Endothelial cell of umbilical vein (primary cell): ENCODE results near the gene ANXA11. TPM values are rescaled to one million over a fixed set of nuclear protein-coding genes. Genes with fewer than 3 reads are reported as not detected.

ENCODE experiments used
- BruUV-seq: library from RNA; stranded (reverse); fragments of 400-500 nt; replicated peaks from 2 replicates; lab custom pipeline; 2021; lab: Mats Ljungman, UMichigan
- CTCF ChIA-PET: fragments of 300-600, 350-600 bp; sonication (Branson Sonifier 250); formaldehyde crosslinking; loops from one replicate; lab custom pipeline; 2021; ENCODE audit warnings: antibody characterized with exemption, inconsistent platforms; lab: Charles Lee
- POLR2A ChIA-PET: fragments of 300-600, 350-600 bp; sonication (Branson Sonifier 250); formaldehyde crosslinking; loops from one replicate; lab custom pipeline; 2021; ENCODE audit warnings: antibody characterized with exemption, inconsistent platforms; lab: Charles Lee
- DNase-seq: peaks from one replicate; pipeline ENCODE4 v3.0.0-alpha.2; 2011; ENCODE audit warnings: low read depth, low spot score
- FAIRE-seq: peaks from 2 replicates; lab custom pipeline; 2011; peaks lifted over from hg19 to GRCh38; lab: Jason Lieb, UNC
- H2AFZ ChIP-seq: 2 replicates; pipeline ENCODE4 v1.6.0; 2012; ENCODE audit warnings: low read depth, low read length, control low read depth, inconsistent platforms
- H3K27ac ChIP-seq: 2 replicates; pipeline ENCODE4 v1.5.1; 2011; ENCODE audit warnings: low read depth, mild to moderate bottlenecking, control low read depth, low read length, moderate library complexity; ENCODE audit not compliant: insufficient read depth
- H3K27me3 ChIP-seq, 2 experiments: 2 replicates each; pipeline versions ENCODE4 v1.6.0 to v1.6.1; 2011; ENCODE audit warnings: low read length in 2 of 2, mixed read lengths in 1 of 2; ENCODE audit not compliant: control insufficient read depth in 2 of 2, insufficient read depth in 2 of 2
- H3K36me3 ChIP-seq, 2 experiments: 2 replicates in 1 of 2; 3 replicates in 1 of 2; pipeline ENCODE4 v1.5.1; 2011; ENCODE audit warnings: low read length in 2 of 2, mild to moderate bottlenecking in 1 of 2, moderate library complexity in 1 of 2; ENCODE audit not compliant: control insufficient read depth in 2 of 2, insufficient read depth in 2 of 2; ENCODE audit errors: extremely low read depth in 1 of 2
- H3K4me1 ChIP-seq: 3 replicates; pipeline ENCODE4 v1.5.1; 2011; ENCODE audit warnings: mild to moderate bottlenecking, low read length; ENCODE audit not compliant: control insufficient read depth, insufficient read depth; ENCODE audit errors: extremely low read depth
- H3K4me2 ChIP-seq: 2 replicates; pipeline ENCODE4 v1.6.1; 2011; ENCODE audit warnings: low read length, control low read depth, mixed read lengths; ENCODE audit not compliant: insufficient read depth
- H3K4me3 ChIP-seq, 3 experiments: fragments of 200-600 bp in 1 of 3; sonication (generic), shearing (Covaris generic) in 1 of 3; replicated peaks in 1 of 3; 2 replicates each; pipeline ENCODE4 v1.5.1; 2011 to 2016; ENCODE audit warnings: control low read depth in 3 of 3, low read length in 3 of 3, mild to moderate bottlenecking in 2 of 3, inconsistent platforms in 1 of 3, low read depth in 1 of 3, moderate library complexity in 1 of 3; ENCODE audit not compliant: insufficient read depth in 1 of 3
- H3K79me2 ChIP-seq: 2 replicates; pipeline ENCODE4 v1.6.0; 2012; ENCODE audit warnings: low read length, inconsistent platforms; ENCODE audit not compliant: control insufficient read depth, insufficient read depth
- H3K9ac ChIP-seq: replicated peaks from 2 replicates; pipeline ENCODE3; 2011; ENCODE audit warnings: low read length, control low read depth; ENCODE audit not compliant: insufficient read depth; ENCODE audit errors: extremely low read depth
- H3K9me1 ChIP-seq: replicated peaks from 3 replicates; pipeline ENCODE4 v1.6.0; 2011; ENCODE audit warnings: mild to moderate bottlenecking, low read length; ENCODE audit not compliant: control insufficient read depth, insufficient read depth; ENCODE audit errors: extremely low read depth
- H3K9me3 ChIP-seq: replicated peaks from 2 replicates; pipeline ENCODE4 v1.5.1; 2012; ENCODE audit warnings: low read length, inconsistent platforms; ENCODE audit not compliant: control insufficient read depth, insufficient read depth
- H4K20me1 ChIP-seq: replicated peaks from 2 replicates; pipeline ENCODE3; 2011; ENCODE audit warnings: mild to moderate bottlenecking, low read length; ENCODE audit not compliant: control insufficient read depth, insufficient read depth; ENCODE audit errors: extremely low read depth
- EZH2 ChIP-seq: IDR thresholded peaks from 2 replicates; pipeline ENCODE4 v1.6.1; 2012; ENCODE audit warnings: borderline replicate concordance, low read depth, mild to moderate bottlenecking, moderate library complexity, low read length, inconsistent platforms; ENCODE audit not compliant: severe bottlenecking
- FOS ChIP-seq: IDR thresholded peaks from 2 replicates; pipeline ENCODE4 v1.6.1; 2011; ENCODE audit warnings: mild to moderate bottlenecking, low read length, moderate library complexity, borderline replicate concordance; ENCODE audit not compliant: insufficient read depth
- GATA2 ChIP-seq: IDR thresholded peaks from 2 replicates; pipeline ENCODE4 v1.7.0; 2011; ENCODE audit warnings: low read depth, mild to moderate bottlenecking, moderate library complexity, mixed read lengths, low read length; ENCODE audit not compliant: insufficient read length, insufficient read depth
- POLR2A ChIP-seq: IDR thresholded peaks from 2 replicates; pipeline ENCODE4 v1.6.1; 2012; ENCODE audit warnings: low read depth, mild to moderate bottlenecking, control low read depth, low read length
- dilution Hi-C: fragments of 300-500 bp; cut with MboI; formaldehyde crosslinking; loops from one replicate; pipeline ENCODE4 v1.15.0; 2019; ENCODE audit warnings: low sequenced_read_pairs; ENCODE audit not compliant: extremely low pct_ligation_motif_present
- intact Hi-C: fragments of 100-400 bp; cut with micrococcal nuclease; formaldehyde crosslinking; loops from one replicate; pipeline ENCODE4 v1.10.0; 2022
- polyA plus RNA-seq, 4 experiments: library from polyadenylated mRNA; depleted of rRNA in 3 of 4; stranded (reverse) in 3 of 4; unstranded in 1 of 4; fragments of >200 nt; gene quantifications; 2 replicates each; pipeline versions ENCODE4 v1.2.1 to v1.2.3, GENCODE V29; 2011 to 2012; ENCODE audit warnings: missing spikeins in 1 of 4
- total RNA-seq: library from RNA; stranded (reverse); gene quantifications from 2 replicates; pipeline ENCODE4 v1.2.3, GENCODE V29; 2021
- TF ChIP-seq, protein P1 (sequence below): IDR thresholded peaks from 2 replicates; pipeline ENCODE4 v1.6.1; 2011; ENCODE audit not compliant: insufficient read depth, insufficient read length

ANXA11 gene
- total and polyA plus RNA-seq, 2 donors (not counting 3 experiments of a cell fraction or from before 2014, with no cell fraction given) = 59.2 to 143 TPM

DNA sequence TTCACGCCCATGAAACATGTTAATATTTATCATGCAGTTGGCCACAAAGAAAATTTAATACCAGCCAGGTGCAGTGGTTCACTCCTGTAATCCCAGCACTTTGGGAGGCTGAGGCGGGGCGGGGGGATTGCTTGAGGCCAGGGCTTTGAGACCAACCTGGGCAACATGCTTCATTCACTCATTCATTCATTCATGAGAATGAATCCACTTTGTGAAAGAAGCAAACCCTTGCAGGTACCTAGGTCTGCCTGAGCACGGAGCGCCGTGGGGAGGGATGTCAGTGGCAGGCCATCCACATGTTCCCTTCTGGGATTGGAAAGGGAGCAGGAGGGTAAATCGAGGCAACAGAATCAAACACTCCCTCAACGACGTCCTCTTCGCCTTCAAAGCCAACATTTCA is 4.7 kb downstream of the ANXA11 start:
- Histone ChIP-seq H3K4me3 (no peak overlapping the region), H3K27me3 (no peaks in the 10 kb centered on the region), H4K20me1 (no peaks in the 10 kb centered on the region), H3K9ac (peak overlapping the region; percentile 55), H3K36me3 (no peaks in the 10 kb centered on the region), H3K9me3 (no peaks in the 10 kb centered on the region), H3K9me1 (no peaks in the 10 kb centered on the region), H3K79me2 (peaks cover 87% of the 10 kb centered on the region), H3K4me2 (peak overlapping the region; percentile 59), H3K27ac (peak overlapping the region; percentile 86), H2AFZ (no peak overlapping the region), H3K4me1 (peaks cover 51% of the 10 kb centered on the region)
- DNase-seq = no peak
- intact Hi-C loops (loop anchor here (5.0 kb wide), 1 partner anchor 212 kb away; no protein-coding TSS in a partner anchor), dilution Hi-C loops (no loop called here)
- TF ChIP-seq, protein P1, sequence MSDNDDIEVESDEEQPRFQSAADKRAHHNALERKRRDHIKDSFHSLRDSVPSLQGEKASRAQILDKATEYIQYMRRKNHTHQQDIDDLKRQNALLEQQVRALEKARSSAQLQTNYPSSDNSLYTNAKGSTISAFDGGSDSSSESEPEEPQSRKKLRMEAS = no peak
- TF ChIP-seq EZH2 (no peak), FOS (no peak), GATA2 (no peak)
- no peak for FAIRE-seq
- POLR2A ChIA-PET = no interaction called here
- no TSS peak for BruUV-seq
- CTCF ChIA-PET = interaction anchor here (0.9 to 4.5 kb wide), 5 partner anchors 9 to 56 kb away, joined by 3 to 20 read pairs (median 3); no protein-coding TSS in a partner anchor

DNA sequence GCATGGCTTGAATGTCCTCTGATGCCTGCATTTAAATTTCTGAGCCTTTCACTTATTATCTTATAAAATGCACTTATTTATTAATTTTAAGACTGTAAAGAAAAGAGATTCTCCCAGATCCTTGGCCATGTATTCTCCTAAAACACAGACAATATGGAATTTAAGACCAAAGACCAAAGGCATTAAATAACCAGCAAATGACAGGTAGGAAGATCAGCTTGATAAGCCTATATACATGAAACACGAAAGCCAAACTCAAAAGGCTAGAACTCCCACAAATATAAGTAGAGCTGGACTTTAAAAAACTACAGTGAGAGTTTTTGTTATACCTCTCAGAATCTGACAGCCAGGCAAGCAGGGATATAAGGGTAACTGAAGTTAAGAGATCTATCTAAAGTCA is 5.1 kb downstream of the ANXA11 start:
- H3K4me1 ChIP-seq = peaks cover 49% of the 10 kb centered on the region
- H3K27me3 ChIP-seq = no peaks in the 10 kb centered on the region
- ChIA-PET POLR2A (interaction anchor here (0.6 to 1.0 kb wide), 2 partner anchors 42 to 667 kb away, joined by 4 to 6 read pairs; no protein-coding TSS in a partner anchor), CTCF (interaction anchor here (0.9 to 4.5 kb wide), 8 partner anchors 9 to 56 kb away, joined by 3 to 20 read pairs (median 5); no protein-coding TSS in a partner anchor)
- H3K9me3 ChIP-seq = no peaks in the 10 kb centered on the region
- peak overlapping the region; percentile 59 for H3K4me2 ChIP-seq
- no peak overlapping the region for H2AFZ ChIP-seq
- H3K9me1 ChIP-seq = no peaks in the 10 kb centered on the region
- peak overlapping the region; percentile 86 for H3K27ac ChIP-seq
- DNase-seq = no peak
- peaks cover 88% of the 10 kb centered on the region for H3K79me2 ChIP-seq
- H3K36me3 ChIP-seq = no peaks in the 10 kb centered on the region
- dilution Hi-C loops (no loop called here), intact Hi-C loops (loop anchor here (5.0 kb wide), 1 partner anchor 212 kb away; no protein-coding TSS in a partner anchor)
- TSS peak; percentile 54 for BruUV-seq
- H3K4me3 ChIP-seq = no peak overlapping the region
- H3K9ac ChIP-seq = peak overlapping the region; percentile 55
- no peak for FAIRE-seq
- peak; percentile 31 for TF ChIP-seq GATA2
- no peak for TF ChIP-seq POLR2A
- H4K20me1 ChIP-seq = no peaks in the 10 kb centered on the region
